T-helper 9 cell (primary cell): ENCODE measurements around the gene LBX2.
A peak's percentile ranks its signal among the peaks of the same experiment; 100 is the strongest.
"Not testable (repeated sequence)": the region's sequence is repeated elsewhere in the genome, so short reads cannot be mapped to it uniquely, and the experiment has no call there.

ENCODE experiments used
- DNase-seq: peaks from one replicate; pipeline ENCODE4 v3.0.0-alpha.2; 2020

The LBX2 gene

DNA sequence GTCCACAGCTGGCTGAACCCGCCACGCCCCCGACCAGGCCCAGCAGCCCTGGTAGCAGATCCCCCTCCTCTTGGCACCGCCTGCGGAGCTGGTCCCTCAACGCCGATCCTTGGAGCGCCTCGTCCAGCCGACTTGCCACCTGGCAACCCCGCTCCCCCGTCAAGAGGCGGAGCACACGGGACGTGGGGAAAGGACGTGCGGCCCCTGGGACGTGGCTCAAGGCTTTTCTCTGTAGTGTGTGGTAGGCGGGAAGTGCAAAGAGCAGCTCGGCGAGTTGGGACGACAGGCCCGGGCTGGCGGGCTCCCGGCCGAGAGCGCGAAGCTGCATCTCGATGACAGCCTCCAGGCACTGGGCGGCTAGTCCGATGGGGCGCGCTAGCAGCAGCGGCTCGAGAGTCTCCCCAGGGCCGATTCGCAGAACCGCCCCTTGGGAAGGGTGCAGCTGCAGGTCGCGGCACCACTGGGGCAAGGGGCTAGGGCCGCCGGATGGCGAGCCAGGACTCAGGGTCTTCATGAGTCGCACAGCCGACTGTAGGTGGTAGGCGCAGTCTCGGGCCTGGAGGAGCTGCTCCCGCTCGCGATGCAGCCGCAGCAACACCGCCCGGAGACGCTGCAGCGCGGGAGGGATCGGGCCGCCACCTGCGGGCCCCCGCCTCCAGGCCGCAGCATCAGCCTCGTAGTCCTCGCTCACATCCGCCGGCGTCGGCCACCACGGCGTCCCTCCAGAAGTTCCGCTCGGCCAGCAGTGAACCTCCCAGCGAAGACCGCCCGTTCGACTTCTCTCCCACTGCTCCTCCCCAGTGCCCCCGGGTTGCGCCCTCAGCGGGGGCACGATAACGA, 17.2 kb downstream of the LBX2 start:
- DNase-seq, result no peak

DNA sequence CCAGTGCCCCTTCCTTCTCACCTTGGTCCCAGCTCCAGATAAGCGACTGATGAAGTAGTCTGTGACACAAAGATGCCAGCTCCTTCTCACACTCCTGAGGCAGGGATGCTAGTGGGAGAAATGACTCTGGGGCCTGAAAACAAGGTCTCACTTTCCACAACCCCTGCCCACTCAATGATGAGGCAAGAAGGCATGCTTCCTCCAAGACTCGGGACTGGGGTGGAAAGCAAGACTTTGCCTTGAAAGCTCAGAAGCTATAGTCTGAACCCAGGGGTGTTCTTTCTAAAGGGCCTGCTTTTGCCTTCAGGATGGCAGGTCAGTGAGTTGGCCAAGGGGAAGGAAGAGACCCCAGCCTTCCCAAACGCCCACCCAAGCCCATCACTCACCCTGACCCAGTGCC, 18.0 kb downstream of the LBX2 start:
- DNase-seq, result no peak

DNA sequence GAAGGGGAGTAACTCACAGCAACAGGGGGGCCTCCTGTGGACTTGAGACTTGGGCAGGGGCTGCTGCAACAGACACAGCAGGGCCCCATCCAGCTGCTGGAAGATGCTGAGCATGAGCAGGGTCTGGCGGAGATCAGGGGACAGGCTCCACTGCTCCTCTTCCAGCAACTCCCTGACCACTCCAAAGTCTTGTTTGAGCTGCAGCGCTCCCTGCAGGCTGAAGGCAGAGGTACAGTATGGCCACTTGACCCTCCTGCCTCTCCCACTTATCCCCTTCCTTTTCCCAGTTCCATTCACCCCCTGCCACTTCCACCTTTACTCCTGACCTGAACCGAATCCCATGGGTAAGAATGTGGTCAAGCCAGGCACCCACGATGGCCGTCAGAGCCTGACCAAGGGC, 24.5 kb downstream of the LBX2 start:
- DNase-seq, result no peak

DNA sequence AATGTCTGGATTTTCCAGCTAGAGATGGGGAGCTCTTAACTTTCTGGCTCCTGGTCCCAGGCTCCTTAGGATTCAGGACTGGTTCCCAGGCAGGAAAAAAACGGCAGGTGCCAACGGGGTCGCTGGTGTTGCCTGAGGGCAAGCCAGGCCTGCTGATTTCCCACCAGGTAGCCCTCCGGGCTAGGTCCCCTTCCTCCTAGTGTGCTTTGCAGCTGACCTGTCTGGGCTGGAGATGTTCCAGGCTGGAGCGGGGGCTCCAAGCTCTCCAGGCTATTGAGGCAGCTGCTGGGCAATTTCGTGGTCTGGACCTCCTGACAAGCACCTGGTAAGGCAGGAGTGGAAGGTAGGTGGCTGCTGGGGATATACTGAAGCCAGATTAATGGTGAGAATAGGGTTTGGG, 24.9 kb downstream of the LBX2 start:
- DNase-seq, result no peak

DNA sequence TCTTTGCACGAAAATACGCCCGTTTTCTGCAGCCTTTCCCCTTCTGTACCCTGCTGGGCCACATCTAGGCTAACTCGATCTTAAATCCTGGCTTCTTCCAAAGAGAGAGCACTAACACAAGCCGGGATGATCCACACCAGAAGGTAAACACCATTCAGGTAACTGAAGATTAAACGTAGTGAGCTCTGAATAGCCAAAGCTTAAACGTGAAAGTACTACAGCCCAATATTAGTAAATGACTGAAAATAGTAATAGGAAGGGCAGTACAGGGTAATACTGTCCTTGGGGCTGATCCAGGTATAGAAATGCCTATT, 26.5 kb downstream of the LBX2 start:
- no peak for DNase-seq

DNA sequence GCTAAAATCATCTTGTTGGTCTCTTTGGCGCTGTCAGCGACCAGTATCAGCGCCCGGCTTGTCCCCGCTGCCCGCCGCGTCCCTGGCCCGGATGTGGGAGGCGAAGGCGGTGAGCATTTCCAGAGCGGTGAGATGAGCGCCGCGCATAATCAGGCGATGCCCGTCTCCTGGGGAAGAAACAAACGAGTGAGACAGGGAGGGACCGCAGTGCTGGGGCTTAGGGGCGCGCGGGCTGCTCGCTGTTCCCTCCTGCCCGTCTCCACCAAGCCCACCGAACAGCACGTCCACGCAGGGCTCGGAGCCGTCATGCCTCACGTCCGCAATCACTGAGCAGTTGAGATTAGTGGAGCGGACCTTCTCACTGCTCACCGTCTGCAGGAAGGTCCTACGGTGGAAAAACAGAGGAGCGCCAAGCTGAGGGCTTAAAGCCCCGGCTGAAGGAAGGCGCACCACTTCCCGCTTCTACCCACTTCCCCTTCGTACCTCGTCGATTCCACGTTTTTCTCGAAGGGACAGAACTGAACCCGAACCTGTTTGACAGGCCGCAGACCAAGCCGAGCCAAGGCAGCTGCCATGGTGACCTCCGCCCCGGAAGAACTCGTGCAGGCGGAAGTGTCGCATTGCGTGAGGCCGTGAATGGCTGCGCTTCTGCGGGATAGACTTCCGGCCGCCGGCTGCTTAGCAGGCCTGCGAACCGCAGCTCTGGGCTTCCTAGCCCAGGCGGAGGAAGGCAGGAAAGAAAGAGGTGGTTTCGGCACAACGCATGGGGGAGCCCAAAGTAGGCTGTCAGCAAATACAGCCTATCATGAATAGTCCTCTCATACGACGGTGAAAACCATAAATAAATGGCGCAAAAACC, 27.1 kb downstream of the LBX2 start, which contains the start of gene MRPL53:
Gene MRPL53, minus strand, starts transcription at position 595 of the 859 bp plus-strand sequence. Its CDS starts 20 bp downstream, at position 575.
- peak; percentile 99 for DNase-seq

DNA sequence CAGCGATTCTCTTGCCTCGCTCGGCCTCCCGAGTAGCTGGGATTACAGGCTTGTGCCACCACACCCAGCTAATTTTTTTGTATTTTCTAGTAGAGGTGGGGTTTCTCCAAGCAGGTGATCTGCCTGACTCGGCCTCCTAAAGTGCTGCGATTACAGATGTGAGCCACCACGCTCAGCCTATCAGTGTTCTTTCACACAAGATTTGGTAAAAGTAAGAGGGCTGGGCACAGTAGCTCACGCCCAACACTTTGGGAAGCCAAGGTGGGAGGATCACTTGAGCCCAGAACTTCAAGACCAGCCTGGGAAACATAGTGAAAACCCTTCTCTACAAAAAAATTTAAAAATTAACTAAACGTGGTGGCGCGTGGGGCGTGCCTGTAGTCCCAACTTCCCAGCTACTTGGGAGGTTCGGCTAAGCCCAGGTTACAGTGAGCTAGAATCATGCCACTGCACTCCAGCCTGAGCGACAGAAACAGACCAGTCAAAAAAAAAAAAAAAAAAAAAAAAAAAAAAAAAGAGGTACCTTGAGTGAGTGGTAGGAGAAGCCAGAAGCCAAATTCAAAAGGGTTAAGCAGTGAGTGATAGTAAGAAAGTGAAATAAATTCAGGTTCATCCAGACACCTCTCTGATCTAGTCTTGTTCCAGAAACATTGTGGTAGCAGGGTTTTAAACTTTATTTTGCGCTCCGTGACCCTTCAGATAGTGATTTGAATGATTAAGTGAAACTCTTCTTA, 27.9 kb downstream of the LBX2 start:
- DNase-seq, result no peak

DNA sequence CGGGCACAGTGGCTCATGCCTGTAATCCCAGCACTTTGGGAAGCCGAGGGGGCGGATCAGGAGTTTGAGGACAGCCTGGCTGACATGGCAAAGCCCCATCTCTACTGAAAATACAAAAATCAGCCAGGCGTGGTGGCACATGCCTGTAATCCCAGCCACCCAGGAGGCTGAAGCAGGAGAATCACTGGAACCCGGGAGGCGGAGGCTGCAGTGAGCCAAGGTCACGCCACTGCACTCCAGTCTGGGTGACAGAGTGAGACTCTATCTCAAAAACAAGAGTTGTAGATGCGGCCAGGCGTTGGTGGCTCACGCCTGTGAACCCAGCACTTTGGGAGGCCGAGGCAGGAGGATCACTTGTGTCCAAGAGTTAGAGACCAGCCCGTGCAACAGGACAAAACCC, 28.7 kb downstream of the LBX2 start:
- DNase-seq, result not testable (repeated sequence)

DNA sequence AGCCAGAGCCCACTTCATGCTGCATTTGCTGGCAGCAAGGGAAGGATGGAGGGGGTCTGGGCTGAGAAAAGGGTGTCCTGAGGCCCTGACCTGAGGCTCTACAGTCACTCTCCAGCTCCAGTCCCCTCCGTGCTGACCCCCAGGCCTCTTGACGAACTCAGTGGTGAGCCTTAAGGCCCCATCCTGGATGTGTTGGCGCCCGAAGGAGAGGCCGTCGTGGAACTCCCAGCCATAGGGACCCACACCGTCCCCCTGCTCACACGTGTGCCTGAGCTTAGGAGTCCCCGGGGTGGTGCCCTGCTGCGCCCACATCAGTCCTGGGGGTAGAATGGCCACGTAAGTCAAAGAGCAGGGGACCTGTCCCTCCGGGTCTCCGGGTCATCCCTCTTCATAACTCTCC, 35.0 kb downstream of the LBX2 start:
- DNase-seq, result no peak

DNA sequence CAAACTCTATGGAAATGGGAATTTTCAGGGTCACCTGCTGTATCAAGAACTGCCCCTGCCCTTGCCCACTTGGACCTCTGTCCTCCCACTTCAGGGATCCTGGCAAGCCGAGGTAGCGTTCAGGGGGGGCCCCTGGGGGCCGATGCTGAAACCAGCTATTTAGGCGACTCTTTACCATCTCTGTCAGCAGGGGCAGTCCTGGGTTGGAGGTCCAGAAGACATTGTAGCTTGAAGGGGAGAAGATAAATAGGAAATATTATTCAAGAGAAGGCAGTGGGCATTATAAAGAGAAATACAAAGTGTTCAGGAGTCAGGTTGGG, 36.7 kb downstream of the LBX2 start:
- DNase-seq, result no peak

DNA sequence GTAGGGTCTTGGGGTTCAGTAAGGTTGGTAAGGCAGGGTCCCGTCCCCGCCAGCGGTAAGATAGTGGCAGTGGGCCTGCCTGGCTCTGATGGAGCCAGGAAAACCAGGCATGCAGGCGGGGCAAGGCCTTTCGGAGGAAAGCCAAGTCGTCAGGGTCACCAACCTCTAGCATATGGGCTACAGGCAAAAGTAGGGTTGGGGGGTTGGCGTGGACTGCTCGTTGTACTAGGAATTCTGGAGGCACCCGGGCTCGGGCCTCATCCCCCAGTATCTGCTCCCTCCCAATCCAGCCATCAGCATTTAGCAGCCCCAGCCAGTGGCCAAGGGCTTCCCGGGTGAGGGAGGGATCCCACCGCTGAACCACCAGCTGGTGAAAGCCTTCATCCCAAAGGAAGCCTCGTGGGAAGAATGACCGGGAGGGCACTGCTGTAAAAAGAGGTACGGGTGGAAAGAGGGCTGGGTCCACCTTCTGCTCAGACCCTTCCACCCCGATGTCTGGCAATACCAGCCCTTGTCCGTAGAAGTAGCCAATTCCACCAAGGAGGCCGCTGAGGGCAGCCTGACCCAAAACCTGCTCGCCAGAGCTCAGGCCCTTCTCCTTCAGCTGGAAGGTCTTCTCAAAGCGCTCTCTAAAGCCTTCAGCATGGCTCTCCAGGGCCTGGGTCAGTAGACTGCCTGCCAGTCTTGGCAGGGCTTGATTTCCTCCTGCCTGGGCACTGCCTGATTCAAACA, 37.2 kb downstream of the LBX2 start:
- DNase-seq, result no peak

DNA sequence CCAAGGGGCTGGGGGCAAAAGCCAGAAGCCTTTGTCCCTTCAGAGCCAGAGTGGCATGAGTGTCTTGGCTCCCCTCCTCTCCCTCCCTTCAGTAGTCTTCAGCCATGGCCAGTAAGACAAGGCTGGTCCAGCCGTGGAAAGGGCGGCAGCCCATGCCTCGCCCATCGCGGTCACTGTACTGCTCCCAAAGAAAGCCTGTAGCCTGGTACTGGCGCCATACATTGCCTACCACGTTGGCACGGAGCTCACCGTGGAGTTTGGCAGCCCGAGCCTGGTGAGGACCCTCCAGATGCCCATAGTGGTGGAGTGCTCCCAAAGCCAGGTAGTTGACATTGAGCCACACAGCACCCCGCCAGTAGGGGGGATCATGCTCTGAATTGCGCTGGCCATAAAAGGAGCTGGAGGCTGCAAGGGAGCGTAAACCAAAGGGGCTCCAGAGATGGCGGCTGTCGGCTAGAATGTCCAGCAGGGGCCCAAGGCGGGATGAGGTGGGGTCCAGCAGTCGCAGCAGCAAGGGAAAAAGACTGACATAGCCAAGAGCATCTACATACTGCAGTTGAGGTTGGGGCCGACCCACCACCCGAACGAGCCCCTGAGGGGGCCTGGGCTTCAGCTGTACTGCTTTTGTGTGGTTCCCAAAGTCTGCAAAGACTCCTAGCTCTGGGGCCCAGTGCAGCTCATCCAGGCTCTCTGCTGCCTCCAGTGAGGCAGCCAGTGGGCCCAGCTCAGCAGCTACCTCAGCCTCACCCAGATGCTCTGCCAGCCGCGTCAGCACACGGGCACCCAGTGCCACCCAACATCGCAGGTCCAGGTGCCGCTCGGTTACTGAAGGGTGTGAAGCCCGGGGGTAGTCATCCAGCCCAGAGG, 38.0 kb downstream of the LBX2 start:
- DNase-seq, result no peak

DNA sequence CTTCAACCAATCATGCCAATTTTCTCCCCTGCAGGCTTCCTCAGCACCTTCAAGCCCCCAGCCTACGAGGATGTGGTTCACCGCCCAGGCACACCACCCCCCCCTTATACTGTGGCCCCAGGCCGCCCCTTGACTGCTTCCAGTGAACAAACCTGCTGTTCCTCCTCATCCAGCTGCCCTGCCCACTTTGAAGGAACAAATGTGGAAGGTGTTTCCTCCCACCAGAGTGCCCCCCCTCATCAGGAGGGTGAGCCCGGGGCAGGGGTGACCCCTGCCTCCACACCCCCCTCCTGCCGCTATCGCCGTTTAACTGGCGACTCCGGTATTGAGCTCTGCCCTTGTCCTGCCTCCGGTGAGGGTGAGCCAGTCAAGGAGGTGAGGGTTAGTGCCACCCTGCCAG, 39.2 kb downstream of the LBX2 start:
- DNase-seq, result not testable (repeated sequence)

DNA sequence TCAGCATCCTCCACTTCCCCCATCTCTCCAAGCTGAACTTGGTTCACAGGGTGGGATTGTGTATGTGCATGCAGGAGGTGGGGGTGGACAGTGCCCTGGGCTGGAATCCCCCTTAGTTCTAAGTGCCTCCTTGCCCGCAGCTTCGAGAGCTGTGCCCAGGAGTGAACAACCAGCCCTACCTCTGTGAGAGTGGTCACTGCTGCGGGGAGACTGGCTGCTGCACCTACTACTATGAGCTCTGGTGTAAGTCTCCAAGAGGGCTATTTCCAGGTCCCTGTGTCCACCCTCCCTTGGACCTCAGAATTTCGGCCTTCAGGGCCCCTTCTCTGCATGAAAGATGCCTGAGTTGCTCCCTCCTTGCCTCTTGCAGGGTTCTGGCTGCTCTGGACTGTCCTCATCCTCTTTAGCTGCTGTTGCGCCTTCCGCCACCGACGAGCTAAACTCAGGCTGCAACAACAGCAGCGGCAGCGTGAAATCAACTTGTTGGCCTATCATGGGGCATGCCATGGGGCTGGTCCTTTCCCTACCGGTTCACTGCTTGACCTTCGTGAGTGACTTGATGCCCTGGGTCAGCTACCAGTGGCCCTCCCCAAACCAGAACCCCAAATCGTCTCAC, 39.8 kb downstream of the LBX2 start:
- DNase-seq, result not testable (repeated sequence)

DNA sequence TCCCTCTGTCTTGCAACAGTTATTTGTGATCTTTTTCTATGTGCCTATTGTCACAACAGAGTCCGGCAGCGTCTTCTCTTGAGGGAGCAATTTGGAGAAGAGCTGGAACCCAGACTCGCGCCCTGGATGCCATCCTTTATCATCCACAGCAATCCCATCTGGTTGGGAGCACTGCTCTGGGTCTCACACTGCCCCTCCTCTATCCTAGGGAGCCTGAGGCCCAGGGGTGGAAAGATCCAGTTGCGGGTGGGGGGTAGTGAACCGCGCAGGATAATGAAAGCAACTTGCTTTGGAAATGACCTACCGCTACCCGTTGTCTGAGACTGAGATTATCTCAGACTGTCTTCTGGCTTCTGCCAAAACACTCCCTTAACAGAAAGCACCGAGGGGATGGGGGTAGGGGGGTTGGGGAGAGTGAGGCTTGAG, 40.5 kb downstream of the LBX2 start:
- no peak for DNase-seq

DNA sequence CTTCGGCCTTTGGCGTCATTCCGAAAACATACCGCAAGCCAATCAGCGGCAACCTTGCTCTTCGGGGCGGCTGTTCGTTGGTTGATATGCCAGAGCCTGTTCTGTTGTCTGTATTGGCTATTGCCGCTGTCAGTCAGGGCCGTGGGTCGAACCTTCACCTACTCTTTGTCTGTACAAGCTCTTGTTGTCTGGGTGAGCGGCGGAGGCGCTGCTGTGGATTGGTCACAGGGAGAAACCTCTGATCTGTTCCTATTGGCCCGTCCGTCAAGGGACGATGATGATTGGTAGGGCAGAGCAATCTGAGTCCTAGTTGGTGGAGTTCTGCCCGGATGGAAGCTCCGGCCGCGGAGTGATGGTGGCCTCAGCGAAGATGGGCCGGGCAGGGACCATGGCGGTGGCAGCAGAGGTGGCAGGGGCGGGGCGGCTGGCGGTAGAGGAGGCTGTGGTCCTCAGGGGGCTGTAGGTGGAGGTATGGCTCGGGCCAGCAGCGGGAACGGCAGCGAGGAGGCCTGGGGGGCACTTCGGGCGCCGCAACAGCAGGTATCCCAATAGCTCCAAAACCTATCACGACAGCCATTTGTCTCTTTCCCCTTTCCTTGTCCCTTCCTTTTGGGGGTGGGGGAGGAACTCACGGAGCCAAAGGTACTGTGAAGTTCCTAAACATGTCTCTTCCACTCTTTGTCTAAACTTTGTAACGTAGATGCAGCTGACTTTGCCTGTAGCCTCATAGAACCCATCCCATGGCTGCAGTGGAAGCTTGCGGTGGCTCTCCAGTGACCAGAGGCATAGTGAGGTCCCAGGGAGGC, 41.1 kb downstream of the LBX2 start, which contains the start of gene WBP1:
Gene WBP1, plus strand, starts transcription at position 307 of the 806 bp plus-strand sequence. Its CDS starts 165 bp downstream, at position 472.
- peak; percentile 96 for DNase-seq

DNA sequence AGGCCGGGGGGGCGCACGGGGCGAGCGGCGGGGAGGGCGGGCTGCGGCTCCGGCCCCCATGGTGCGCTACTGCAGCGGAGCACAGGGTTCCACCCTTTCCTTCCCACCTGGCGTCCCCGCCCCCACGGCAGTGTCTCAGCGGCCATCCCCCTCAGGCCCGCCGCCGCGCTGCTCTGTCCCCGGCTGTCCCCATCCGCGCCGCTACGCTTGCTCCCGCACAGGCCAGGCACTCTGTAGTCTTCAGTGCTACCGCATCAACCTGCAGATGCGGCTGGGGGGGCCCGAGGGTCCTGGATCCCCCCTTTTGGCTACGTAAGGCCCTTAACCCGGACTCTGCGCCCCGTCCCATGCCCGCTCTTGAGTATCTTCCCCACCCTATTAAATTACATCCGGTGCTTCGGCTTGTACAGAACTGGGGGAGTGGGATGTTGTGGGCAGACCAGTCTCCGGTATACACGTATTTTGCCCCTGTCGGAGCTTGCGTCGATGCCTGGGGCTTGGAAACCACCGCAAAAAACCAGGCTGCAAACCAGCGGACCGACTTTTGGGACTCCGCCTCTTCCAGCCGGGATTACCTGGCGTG, 41.8 kb downstream of the LBX2 start:
- DNase-seq, result peak; percentile 72

DNA sequence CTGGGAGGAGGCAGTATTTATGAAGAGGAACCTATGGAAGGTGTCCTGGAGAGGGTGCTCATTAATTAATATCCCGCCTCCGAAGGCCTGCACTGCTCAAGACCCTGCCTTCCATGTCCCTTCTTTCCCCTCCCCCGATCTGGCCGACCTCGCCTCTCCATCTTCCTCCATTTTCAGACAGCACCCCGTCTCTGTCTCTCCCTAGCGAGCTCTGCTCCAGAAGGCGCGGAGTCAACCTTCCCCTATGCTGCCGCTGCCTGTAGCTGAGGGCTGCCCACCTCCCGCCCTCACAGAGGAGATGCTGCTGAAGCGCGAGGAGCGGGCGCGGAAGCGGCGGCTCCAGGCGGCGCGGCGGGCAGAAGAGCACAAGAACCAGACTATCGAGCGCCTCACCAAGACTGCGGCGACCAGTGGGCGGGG, 42.3 kb downstream of the LBX2 start:
- DNase-seq, result no peak

DNA sequence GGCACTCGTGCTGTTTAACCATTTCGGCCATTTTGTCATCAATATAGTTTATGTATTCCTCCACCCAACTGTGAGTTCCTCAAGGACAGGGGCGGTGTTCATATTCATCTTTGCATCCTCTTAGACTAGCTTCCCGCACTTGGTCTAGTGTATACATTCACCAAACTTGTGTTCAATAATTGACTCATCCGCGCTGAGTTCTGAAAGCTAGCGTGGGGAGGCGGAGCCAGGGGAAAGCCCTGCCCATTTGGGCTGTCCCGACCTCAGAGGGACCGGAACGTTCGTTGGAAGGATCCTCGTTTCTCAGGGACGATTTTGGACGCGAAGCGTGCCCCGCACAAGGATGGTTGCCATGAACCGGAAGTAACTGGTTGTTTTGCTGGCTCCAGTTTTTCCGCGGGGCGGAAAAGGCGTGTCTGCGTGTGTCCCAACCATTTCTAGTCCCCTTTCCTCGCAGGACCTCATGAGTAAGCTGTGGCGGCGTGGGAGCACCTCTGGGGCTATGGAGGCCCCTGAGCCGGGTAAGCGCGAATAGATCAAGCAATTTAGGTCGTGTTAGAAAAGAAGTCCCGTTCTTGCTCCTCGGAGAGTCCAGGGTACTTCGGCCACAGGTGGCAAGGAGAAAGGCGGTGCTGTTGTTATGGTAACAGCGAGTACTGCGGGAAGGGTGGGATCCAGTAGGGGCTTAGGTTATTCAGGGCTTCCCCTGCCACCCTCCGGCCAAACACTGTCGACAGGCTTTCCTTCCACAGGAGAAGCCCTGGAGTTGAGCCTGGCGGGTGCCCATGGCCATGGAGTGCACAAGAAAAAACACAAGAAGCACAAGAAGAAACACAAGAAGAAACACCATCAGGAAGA, 44.5 kb downstream of the LBX2 start, which contains the start of gene INO80B:
Gene INO80B, plus strand, starts transcription at position 434 of the 858 bp plus-strand sequence. Its CDS starts 30 bp downstream, at position 464.
- peak; percentile 92 for DNase-seq
